NCI-H510A (cell line): ENCODE data around the gene ULK1.
A peak's percentile ranks its signal among the peaks of the same experiment; 100 is the strongest.
"Not testable (repeated sequence)": the region's sequence is repeated elsewhere in the genome, so short reads cannot be mapped to it uniquely, and the experiment has no call there.

Source experiments
- DNase-seq: peaks from one replicate; lab custom pipeline; 2025; lab: John Stamatoyannopoulos, UW

ULK1 gene

DNA sequence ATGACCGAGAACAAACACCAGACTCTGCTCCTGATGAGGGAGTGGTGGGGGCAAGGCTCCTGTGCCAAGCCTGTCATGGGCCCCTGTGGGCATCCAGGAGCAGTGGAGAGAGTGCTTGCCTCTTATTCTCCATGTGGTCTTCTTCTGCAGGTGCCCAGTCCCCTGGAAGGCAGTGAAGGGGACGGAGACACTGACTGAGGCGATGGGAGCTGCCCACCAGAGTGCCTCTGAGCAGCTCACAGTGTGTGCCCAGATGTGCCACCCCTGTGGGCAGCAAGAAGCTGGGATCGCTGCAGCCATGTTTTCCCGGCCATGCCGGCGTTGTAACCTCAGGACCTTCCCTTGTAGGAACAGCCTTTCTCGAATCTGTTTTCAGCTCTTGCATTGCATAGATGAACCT lies 49.0 kb downstream of the ULK1 start:
- DNase-seq, result no peak

DNA sequence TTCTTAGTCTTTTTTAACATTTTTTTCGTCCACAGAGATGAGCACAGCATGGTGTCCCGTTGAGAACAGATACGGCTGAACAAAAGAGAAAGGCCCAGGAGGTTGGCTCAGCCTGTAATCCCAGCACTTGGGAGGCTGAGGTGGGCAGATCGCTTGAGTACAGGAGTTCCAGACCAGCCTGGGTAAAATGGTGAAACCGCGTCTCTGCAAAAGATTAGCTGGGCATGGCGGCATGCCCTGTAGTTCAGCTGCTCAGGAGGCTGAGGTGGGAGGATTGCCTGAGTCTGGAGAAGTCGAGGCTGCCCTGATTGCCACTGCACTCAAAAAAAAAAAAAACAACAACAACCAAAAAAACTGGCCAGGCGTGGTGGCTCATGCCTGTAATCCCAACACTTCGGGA lies 49.5 kb downstream of the ULK1 start:
- DNase-seq, result no peak

DNA sequence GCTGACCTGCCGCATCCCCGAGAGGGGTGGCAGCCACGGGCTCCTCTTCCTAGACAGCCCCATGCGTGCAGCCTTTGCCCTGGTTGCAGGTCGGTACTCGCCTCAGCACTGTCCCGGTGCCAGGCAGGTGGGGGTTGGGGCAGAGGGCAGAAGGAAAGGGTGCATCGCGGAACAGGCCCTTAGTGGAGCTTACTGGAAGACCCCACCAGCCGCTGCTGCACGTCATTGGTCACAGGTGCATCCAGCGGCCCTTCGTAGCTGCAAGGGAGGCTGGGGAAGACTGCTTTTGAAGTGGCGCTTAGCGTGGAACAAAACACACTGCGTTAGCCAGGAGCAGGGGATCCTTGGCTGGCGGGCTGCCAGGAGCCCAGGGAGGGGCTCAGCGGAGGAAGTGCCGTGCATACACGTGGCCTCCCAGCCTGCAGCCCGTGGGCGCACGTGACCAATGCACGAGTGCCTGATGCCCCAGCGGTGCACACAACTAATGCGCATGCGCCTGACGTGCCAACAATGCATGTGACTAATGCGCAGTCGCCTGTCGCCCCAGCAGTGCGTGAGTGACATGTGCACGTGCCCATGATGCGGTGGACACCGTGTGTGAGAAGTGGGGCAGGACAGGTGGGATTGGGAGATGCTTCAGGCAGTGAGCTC lies 50.3 kb downstream of the ULK1 start:
- DNase-seq, result no peak

DNA sequence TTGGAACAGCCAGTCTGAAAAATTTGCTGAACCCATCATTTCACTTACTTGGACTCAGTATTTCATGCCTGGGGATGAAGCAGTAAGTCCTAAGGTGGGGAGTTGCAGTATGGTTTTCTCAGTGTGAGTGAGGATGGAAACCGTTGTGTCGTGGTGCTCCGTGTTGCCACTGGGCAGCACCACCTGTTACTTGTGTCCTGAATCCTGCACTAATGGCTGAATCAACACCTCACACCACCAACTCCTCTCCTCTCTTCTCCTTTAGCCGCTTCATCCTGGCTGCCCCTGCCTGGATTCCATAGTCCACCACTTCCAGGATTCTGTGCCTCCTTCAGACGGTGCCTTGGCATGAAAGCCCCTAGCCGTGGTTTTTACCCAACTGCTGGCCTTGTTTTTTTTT lies 52.3 kb downstream of the ULK1 start:
- no peak for DNase-seq

DNA sequence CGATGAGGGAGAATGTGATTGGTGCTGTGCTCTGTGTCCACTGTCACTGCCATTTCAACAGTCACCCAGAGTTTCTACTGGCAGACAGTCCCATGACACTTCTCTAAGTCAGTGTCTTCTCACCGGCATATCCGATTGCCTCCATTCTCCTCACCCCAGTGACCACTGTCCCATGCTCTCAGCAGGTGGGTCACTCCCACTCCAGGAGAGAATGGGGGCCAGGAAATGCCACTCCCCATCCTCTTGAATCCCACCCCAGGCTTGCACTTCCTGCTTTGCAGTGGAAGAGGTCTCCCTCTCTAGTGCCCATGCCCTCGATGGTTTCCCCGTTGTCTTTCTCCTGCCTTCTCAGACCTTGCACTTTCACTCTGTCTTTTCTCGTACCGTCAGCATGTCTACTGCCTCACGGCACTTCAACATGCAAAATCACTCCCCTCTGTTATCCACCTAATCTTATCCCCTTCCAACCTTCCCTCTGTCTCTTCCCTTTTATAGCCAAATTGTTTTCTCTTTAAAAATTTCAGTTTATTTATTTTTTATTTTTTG lies 53.1 kb downstream of the ULK1 start:
- no peak for DNase-seq

DNA sequence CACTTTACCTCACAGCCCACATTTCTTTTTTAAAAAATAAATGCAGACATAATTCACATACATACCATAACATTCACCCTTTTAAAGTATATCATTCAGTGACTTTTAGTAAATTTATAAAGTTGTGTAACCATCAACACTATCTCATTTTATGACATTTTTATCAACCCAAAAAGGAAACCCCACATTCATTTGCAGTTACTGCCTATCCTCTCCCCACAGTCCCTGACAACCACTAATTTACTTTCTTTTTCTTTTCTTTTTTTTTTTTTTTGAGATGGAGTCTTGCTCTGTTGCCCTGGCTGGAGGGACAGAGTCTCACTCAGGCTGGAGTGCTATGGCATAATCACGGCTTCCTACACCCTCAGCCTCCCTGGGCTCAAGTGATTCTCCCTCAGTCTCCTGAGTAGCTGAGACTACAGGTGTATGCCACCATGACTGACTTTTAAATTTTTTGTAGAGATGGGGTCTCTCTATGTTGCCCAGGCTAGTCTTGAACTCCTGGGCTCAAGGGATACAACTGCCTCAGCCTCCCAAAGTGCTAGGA lies 53.8 kb downstream of the ULK1 start:
- DNase-seq, result no peak

DNA sequence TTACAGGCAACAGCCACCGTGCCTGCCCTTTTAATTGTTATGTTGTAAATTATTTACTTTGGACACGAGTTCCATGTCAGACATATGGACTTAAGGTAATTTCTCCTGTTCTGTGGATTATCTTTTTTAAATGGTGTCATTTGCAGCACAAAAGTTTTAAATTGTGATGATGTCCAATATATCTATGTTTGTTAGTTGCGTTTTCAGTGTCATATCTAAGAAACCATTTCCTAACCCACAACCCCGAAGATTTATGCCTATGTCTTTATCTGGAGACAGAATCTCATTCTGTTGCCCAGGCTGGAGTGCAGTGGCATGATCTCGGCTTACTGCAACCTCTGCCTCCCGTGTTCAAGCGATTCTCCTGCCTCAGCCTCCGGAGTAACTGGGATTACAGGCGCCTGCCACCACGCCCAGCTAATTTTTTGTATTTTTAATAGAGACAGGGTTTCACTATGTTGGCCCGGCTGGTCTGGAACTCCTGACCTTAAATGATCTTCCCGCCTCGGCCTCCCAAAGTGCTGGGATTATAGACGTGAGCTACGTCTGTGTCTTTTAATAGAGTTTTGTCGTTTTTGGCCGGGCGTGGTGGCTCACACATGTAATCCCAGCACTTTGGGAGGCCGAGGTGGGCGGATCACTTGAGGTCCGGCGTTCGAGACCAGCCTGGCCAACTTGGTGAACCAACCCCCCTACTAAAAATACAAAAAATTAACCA lies 54.5 kb downstream of the ULK1 start:
- not testable (repeated sequence) for DNase-seq

DNA sequence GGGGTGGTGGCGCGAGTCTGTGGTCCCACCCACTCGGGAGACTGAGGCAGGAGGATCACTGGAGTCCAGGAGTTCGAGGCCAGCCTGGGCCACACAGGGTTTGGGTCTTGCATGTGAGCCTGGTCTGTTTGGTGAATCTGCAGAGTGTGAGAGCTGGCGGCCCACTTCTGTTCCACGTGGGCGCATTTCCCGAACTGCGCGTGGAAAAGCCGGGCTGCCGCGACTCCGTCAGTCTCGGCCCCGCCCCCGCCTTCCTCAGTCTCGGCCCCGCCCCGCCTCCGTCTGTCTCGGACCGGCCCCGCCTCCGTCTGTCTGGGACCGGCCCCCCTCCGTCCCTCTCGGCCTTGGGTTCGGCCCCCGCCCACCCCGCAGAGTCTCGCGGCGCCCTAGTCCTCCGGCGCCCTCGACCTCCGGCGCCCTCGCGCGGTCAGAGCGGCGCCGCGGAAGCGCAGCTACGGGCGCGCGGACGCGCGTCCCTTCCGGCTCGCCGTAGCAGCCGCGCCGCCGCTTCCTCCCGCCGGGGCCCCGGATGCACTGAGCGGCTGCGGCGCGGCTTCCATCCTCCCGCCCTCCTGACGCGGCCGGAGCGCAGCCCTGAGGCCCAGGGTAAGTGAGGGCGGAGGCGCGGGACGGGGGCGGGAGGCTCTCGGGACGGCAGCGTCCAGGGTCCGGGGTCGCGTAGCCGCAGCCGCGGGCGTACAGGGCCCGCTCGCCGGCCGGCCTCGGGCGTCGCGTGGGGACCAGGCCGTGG lies 55.2 kb downstream of the ULK1 start, which contains the start of gene EP400:
Gene EP400 (plus strand): TSS at position 512 of the 751 bp plus-strand sequence. CDS start 10,678 bp downstream, outside the sequence.
- DNase-seq, result peak; percentile 93

DNA sequence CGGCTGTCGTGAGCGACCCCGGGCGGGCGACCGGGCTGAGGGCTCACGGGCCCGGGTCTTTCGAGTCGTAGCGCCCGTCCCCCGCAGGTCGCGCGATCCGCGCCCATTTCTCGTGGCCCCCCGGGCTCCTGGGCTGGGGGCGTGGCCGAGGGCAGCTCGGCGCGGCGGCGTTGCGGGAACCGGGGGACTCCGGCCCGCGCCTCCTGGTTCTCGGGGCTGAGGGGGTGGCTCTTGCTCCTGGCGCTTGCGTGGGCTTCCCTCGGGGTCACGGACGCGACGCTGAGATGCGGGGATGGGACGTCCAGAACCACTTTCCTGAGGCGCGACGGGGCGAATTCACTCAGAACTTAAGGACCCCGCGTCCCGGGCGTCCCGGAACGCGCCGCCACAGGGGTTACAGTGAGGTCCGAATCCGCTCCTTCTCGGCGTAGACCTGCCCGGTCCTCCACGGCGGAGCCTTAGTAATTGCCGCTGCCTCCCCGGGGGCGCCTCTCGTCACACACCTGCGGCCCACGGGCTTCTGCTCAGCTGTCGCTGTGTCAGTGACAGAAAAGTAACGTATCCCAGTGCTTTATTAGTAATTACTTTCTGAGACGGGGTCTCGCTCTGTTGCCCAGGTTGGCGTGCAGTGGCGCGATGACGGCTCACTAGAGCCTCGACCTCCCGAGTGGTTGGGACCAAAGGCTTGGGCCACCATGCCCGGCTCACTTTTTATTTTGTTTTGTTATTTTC lies 55.9 kb downstream of the ULK1 start:
- no peak for DNase-seq

DNA sequence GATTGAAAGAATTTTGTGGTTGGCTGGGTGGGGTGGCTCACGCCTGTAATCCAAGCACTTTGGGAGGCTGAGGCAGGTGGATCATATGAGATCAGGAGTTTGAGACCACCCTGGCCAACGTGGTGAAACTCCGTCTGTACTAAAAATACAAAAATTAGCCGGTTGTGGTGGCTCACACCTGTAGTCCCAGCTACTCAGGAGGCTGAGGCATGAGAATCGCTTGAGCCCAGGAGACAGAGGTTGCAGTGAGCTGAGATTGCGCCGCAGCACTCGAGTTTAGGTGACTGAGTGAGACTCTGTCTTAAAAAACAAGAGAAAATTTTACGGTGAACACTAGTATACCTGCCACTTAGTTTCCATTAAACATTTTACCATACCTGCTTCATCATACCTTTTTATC lies 59.4 kb downstream of the ULK1 start:
- not testable (repeated sequence) for DNase-seq

DNA sequence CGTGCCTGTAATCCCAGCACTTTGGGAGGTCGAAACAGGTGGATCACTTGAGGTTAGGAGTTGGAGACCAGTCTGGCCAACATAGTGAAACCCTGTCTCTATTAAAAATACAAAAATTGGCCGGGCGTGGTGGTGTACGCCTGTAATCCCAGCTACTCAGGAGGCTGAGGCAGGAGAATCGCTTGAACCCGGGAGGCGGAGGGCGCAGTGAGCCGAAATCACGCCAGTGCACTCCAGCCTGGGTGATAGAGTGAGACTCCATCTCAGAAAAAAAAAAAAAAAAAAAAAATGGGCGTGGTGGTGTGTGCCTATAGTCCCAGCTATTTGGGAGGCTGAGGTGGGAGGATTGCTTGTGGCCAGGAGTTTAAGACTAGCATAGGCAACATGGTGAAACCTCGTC lies 60.0 kb downstream of the ULK1 start:
- not testable (repeated sequence) for DNase-seq

DNA sequence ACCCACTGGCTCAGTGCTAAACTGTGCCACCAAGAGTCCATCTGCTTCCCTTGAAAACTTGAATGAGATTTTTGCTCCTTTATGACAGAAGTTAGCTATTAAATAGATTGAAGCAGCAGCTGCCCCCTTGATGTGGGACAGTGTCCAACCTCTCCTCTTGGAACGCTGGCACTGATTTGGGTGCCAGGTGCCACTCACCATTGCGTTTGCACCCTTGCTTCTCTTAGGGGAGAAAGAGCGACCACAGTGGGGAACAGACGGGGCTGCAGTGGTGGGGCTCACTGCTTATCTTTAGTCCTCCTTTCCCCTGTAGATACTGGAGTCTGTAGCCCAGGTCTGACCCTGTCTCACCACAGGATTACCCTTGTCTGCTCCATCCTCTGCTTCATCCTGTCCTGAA lies 64.7 kb downstream of the ULK1 start:
- DNase-seq, result no peak

DNA sequence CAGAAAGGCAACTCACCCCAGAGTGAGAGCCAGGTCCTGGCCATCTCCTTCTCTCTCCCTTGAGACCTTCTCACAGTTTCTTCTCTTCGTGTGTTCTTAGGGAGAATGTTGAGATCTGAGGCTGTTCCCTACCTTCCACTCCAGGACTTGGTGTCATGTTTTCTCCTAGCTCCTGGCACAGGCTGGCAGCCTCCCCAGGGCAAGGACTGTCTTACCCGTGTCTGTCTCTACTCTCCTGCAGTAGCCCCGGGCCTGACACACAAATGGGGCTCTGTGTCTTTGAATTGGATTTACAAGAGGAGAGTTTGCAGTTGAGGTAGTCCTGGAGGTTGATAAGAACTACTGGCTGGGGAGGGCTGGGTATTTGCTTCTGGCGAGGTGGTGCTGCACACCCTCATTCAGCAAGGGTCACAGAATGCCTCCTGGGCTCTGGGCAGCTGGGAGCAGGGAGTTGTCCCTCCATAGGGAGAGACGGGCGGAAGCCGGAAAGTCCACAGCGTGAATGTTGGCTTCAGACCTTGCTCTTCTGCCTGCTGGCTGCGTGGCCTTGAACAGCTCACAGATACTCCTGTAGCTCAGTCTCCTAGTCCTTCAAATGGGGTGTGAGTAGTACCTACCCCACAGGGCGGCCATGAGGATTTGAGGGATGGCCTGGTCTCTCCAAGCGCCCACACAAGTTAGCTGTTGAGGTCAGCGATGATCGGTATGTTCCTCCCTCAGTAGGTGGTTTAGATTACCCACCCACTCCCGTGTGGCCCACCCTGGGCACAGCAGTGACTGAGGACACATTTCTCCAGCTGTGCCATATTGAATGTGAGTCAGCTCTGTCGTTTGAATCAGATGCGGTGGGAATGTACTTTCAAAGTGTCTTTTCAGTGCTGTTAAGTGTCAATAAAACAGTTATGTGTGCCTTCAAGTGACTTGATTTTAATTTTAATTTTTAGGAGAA lies 65.5 kb downstream of the ULK1 start:
- DNase-seq, result no peak

DNA sequence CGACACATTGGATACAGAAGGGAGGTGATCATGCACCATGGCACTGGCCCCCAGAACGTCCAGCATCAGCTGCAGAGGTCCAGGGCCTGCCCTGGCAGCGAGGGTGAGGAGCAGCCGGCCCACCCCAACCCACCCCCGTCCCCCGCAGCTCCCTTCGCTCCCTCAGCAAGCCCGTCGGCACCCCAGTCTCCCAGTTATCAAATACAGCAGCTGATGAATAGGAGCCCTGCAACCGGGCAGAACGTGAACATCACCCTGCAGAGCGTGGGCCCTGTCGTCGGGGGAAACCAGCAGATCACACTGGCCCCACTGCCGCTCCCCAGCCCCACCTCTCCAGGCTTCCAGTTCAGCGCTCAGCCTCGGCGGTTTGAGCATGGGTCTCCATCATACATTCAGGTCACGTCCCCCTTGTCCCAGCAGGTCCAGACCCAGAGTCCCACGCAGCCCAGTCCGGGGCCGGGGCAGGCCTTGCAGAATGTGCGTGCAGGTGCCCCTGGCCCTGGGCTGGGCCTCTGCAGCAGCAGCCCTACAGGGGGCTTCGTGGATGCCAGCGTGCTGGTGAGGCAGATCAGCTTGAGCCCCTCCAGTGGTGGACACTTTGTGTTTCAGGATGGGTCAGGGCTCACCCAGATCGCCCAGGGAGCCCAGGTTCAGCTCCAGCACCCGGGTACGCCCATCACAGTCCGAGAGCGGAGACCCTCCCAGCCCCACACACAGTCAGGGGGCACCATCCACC lies 66.3 kb downstream of the ULK1 start:
- DNase-seq, result not testable (repeated sequence)

DNA sequence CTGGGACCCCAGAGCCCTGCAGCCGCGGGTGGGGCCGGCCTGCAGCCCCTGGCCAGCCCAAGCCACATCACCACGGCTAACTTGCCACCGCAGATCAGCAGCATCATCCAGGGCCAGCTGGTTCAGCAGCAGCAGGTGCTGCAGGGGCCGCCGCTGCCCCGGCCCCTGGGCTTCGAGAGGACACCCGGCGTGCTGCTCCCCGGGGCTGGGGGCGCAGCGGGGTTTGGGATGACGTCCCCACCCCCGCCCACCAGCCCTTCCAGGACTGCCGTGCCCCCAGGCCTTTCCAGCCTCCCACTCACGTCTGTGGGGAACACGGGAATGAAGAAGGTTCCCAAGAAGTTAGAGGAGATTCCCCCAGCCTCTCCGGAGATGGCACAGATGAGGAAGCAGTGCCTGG lies 66.9 kb downstream of the ULK1 start:
- DNase-seq, result not testable (repeated sequence)

DNA sequence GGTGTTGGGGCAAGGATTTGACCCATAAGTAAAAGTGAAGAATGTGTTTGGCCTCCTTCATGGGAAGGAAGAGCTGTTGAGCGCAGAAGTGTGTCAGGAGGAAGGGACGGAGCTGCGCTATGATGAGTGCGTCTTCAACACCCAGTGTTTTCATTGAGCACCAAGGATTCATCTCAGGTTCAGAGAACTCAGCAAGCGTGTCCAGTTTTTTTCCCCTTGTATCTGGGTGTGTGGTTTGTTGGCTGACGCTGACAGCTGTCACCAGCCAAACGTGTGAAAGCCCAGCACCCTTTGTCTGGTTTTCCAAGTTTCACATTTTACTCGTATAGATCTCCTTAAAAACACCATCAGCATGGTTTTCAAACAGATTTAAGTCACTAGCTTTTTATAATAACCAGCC lies 67.6 kb downstream of the ULK1 start:
- DNase-seq, result no peak

DNA sequence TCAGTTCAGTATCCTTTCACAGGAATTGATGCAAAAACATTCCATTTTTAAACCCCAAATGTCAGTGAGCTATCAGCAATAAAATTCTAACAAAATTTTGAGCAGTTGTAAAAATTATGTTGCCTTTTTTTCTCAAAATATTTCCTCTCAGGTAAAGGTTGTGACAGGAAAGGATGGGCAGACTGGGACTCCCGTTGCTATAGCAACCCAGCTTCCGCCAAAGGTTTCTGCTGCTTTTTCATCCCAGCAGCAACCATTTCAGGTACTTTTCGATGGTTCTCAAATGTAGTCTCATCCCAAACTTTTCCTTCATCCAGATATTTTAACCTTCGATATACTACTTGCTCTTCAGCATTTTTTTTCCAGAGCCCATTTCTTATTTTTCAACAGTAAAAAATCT lies 69.0 kb downstream of the ULK1 start:
- no peak for DNase-seq

DNA sequence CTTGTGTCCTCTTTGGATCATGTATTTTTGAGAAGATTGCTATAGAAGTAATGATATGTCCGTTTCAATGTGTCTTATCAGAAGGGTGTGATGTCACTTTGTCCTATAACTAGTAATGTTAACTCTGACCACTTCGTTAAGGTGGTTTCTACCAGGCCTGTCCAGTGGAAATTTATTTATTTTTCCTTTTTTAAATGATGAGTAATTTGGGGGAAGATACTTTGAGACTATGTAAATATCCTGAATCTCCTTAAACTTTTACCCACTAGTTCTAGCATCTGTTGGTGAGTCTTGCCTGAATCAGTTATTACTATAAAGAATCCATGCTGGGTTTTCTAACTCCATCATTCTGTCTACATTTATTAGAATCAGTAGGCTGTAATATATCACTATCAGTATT lies 70.7 kb downstream of the ULK1 start:
- no peak for DNase-seq

DNA sequence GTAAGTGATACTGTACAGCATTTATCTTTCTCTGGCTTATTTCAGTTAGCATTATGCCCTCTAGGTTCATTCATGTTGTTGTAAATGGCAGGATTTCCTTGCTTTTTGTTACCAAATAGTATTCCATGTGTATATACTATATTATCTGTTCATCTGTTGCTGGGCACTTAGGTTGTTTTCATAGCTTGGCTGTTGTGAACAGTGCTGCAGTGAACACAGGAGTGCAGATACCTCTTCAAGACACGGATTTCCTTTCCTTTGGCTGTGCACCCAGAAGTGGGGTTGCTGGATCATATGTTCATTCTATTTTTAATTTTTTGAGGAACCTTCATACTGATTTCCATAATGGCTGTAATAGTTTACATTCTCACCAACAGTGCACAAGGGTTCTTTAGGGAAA lies 76.8 kb downstream of the ULK1 start:
- no peak for DNase-seq
